Measurements from ENCODE around the gene STARD9.

STARD9 gene

DNA sequence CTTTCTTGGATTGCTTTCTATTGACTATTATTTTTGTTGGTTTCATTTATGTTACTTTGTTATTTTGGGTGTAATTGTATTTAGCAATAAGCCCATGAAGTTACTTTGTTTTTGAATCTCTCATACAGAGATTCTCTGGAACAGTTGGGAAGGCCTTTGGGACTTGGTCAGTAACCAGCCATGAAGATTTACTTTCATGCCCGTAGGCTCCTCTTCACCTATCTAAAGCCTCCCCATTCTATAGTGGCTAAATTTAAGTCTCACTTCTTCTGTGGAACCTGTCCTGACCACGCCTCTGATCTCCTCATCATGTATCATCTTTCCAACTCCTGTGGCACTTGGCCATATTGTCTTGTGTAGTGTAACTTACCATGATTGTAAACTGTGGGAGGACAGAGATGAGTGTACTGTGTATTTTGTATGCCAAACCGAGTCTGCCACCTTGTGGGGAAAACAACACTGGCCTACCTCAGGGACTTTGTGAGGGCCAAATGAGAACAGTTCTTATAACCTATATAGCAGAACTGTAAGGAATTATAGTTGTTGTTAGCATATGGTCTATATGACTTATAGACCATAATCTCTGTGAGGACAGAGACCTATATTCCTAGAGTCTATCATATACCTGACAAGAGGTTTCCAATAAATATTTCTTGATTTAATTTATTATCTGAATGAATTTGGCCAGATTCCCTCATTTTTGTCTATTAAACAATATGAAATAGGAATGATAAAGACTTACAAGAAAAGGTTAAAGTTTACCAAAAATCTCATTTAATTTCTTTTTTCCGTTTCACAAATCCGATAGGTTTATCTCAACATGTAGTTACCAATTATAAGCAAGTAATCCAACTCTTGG lies 75.0 kb downstream of the STARD9 start:
- Mint-ChIP-seq H3K27me3 (ENCODE audit: low read depth, poor library complexity) (no peaks in the 10 kb centered on the region), H3K4me3 (no peak overlapping the region), H3K27ac (no peak overlapping the region), H3K36me3 (ENCODE audit: low read depth) (no peaks in the 10 kb centered on the region), H3K4me1 (peaks cover 5% of the 10 kb centered on the region), H3K9me3 (no peaks in the 10 kb centered on the region)
- DNase-seq, result peak; percentile 38
- TF ChIP-seq, protein P1, sequence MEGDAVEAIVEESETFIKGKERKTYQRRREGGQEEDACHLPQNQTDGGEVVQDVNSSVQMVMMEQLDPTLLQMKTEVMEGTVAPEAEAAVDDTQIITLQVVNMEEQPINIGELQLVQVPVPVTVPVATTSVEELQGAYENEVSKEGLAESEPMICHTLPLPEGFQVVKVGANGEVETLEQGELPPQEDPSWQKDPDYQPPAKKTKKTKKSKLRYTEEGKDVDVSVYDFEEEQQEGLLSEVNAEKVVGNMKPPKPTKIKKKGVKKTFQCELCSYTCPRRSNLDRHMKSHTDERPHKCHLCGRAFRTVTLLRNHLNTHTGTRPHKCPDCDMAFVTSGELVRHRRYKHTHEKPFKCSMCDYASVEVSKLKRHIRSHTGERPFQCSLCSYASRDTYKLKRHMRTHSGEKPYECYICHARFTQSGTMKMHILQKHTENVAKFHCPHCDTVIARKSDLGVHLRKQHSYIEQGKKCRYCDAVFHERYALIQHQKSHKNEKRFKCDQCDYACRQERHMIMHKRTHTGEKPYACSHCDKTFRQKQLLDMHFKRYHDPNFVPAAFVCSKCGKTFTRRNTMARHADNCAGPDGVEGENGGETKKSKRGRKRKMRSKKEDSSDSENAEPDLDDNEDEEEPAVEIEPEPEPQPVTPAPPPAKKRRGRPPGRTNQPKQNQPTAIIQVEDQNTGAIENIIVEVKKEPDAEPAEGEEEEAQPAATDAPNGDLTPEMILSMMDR (IDR thresholded peaks at IDR 0.05), result peak; percentile 61

DNA sequence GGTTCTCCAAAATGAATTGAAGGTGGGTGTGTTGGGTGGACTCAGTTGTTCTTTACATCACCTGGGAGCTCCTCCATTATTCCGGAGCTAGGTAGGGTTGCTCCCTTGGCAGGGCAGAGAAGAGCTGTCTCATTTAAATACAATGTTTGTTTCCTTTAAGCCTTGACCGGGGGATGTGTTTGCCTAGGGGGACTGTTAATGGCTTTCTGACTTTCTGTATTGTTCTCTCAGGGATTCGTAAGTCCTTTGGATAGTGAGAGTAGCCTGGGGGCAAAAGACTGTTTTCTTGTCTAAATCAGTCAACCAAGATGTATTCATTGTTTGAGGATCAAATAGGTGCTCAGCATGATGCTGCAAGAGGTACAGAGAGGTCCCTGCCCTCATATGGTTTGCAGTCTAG lies 90.4 kb downstream of the STARD9 start:
- no peak overlapping the region for H3K4me3 Mint-ChIP-seq
- no peaks in the 10 kb centered on the region for H3K4me1 Mint-ChIP-seq
- no peak for DNase-seq
- peaks cover 3% of the 10 kb centered on the region for H3K27me3 Mint-ChIP-seq (ENCODE audit: low read depth, poor library complexity)
- peaks cover 44% of the 10 kb centered on the region for H3K36me3 Mint-ChIP-seq (ENCODE audit: low read depth)
- no peak overlapping the region for H3K27ac Mint-ChIP-seq
- TF ChIP-seq, protein P1 (IDR thresholded peaks at IDR 0.05), result no peak
- H3K9me3 Mint-ChIP-seq, result no peaks in the 10 kb centered on the region

DNA sequence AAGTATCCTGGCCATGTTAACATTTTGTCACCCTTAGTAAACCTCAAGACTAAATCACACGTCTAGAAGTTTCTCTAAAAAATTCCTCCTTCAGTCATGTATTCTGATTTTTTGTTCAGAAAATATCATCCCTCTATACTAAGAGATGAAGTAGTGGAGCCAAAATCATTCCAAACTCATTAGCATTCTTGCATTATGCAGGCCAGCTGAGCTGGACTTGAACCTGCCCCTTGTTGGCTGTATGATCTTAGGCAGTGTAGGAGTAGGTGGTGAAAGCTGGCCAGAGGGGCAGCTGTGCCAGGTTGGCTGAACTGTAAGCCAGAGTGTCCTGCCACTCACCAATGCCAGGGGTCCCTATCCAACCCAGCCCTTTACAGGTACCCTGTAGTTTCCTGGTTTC lies 92.4 kb downstream of the STARD9 start:
- Mint-ChIP-seq H3K27ac (no peak overlapping the region), H3K36me3 (ENCODE audit: low read depth) (peaks cover 45% of the 10 kb centered on the region), H3K4me3 (no peak overlapping the region), H3K27me3 (ENCODE audit: low read depth, poor library complexity) (peaks cover 3% of the 10 kb centered on the region), H3K4me1 (no peaks in the 10 kb centered on the region), H3K9me3 (no peaks in the 10 kb centered on the region)
- TF ChIP-seq, protein P1 (IDR thresholded peaks at IDR 0.05), result no peak
- DNase-seq, result no peak

DNA sequence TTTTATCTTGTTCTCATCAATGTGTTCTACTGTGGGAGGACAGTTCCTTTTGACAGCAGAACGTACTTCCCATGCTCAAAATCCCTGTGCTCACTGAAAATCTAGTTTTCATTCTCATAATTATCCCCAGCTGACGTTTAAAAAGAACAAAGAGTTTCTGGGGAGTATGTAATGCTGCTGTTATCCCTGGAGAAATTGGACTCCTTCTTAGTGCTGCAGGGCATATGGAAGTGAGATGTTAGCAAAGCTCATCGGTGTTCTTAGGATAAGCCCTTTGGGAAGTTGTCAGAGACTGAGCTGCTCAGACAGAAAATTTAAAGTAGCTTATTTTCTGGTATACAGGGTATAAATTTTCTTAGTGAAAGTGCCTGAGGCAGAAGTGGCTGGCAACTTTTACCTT lies 95.0 kb downstream of the STARD9 start:
- Mint-ChIP-seq H3K9me3 (no peaks in the 10 kb centered on the region), H3K4me1 (no peaks in the 10 kb centered on the region), H3K4me3 (no peak overlapping the region), H3K27me3 (ENCODE audit: low read depth, poor library complexity) (peaks cover 3% of the 10 kb centered on the region), H3K36me3 (ENCODE audit: low read depth) (peaks cover 44% of the 10 kb centered on the region), H3K27ac (no peak overlapping the region)
- TF ChIP-seq, protein P1 (IDR thresholded peaks at IDR 0.05), result no peak
- DNase-seq, result no peak

DNA sequence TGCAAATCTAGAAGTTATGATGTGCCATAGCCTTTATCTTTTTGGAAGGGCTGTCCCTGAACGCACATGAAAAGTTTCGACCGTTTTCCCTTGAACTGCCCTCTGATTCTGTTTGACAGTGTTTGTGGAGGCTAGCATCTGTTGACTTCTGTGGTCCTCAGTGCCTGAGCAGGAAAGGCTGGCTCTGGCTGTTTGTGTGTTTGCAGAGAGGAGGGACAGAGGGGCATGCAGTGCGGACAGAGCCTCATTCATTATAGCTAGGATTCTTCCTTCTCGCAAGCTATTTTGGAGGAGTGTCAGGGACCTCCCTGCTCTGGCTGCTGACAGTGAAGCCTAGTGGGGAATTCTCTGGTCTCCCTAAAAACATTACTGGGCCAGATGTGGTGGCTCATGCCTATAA lies 97.0 kb downstream of the STARD9 start:
- Mint-ChIP-seq H3K27me3 (ENCODE audit: low read depth, poor library complexity) (peaks cover 3% of the 10 kb centered on the region), H3K4me3 (no peak overlapping the region), H3K36me3 (ENCODE audit: low read depth) (peaks cover 33% of the 10 kb centered on the region), H3K4me1 (no peaks in the 10 kb centered on the region), H3K9me3 (no peaks in the 10 kb centered on the region), H3K27ac (no peak overlapping the region)
- TF ChIP-seq, protein P1 (IDR thresholded peaks at IDR 0.05), result no peak
- DNase-seq, result no peak

DNA sequence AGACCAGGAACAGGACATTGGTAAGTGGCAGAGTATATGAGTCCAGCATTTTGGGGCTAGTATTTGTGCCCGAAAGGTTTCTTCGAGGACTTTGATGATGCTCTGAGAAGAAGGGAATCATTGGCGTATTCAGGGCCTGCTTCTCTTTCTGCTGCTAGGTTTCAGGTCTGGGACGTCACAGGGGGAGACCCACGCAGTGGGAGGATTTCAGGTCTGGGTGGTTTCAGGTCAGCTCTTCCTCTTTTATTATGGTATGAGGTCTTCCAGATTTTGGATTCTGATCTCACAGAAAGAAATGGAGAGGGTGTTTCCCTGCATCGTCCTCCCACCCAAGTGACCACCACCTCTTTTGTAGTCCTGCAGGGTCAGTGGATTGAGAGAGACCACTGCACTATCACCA lies 99.1 kb downstream of the STARD9 start:
- Mint-ChIP-seq H3K36me3 (ENCODE audit: low read depth) (peaks cover 17% of the 10 kb centered on the region), H3K4me3 (no peak overlapping the region), H3K9me3 (no peaks in the 10 kb centered on the region), H3K27ac (peak overlapping the region; percentile 51), H3K27me3 (ENCODE audit: low read depth, poor library complexity) (no peaks in the 10 kb centered on the region), H3K4me1 (no peaks in the 10 kb centered on the region)
- TF ChIP-seq, protein P1 (IDR thresholded peaks at IDR 0.05), result no peak
- no peak for DNase-seq
